HG02884 (cell line): ENCODE data around the gene RETREG2.

Experiments used
- ATAC-seq: cut with Tn5 transposase; IDR thresholded peaks from one replicate; pipeline ENCODE4 v1.9.1; 2021; ENCODE audit warnings: mild to moderate bottlenecking, moderate library complexity; ENCODE audit not compliant: unreplicated experiment

RETREG2 gene

DNA sequence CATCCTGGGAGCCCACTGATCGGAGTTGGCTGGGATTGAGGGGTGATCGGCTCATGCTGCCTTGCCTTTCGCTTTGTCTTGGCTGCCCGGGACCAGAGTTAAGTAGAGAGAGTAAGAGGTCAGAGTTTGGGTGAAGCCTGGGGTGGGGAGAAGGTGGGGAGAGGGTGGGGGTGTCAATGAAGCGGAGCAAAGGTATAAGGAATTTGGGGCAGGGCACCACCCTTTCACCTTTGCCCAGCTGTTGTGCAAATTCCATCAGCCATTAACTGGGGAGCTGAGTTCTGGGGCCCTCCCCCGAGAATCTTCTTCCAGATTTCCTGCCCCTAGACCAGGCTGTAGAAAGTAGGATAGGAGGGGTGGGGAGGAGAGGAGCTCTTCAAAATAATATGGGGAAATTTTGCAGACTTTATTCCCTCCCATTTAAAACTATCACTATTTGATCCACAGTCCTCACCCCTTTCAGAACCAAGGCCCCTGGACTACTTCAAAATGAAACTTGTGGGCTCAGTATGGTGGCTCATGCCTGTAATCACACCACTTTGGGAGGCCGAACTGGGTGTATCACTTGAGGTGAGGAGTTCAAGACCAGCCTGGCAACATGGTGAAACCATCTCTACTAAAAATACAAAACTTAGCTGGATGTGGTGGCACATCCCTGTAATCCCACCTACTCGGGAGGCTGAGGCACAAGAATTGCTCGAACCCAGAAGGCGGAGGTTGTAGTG lies 8.0 kb upstream of the RETREG2 start, which contains the start of gene SLC23A3:
TSS of gene SLC23A3 (minus strand) at position 100 of the 725 bp plus-strand sequence. CDS start at position 55, 45 bp downstream.
- ATAC-seq: no peak

- ATAC-seq: no peak
Observed at GRCh38 chr2:219171231-219171651, 6.8 kb upstream of the RETREG2 start.

- no peak for ATAC-seq
Observed at GRCh38 chr2:219172231-219173154, 5.6 kb upstream of the RETREG2 start.

- no peak for ATAC-seq
Observed at GRCh38 chr2:219173176-219173575, 4.9 kb upstream of the RETREG2 start.

DNA sequence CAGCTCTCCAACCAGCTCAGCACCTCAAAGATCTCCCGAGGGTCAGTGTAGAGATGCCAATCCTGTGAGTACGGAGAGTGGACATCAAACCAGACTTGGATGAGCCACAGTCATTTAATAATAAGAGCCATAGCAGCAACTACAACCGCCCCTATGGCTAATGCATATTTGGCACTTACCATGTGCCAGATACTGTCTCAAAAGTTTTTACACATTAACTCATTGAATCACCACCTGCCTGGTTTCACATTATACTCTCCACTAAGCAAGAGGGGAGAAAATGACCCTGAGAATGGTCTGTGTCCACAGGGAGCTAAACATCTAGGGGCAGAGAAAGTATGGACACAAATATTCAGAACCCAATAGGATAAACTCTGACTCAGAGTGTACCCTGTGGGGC lies 3.9 kb upstream of the RETREG2 start:
- ATAC-seq: no peak

GRCh38 chr2:219174801-219175200 lies 3.3 kb upstream of the RETREG2 start:
- ATAC-seq: no peak

DNA sequence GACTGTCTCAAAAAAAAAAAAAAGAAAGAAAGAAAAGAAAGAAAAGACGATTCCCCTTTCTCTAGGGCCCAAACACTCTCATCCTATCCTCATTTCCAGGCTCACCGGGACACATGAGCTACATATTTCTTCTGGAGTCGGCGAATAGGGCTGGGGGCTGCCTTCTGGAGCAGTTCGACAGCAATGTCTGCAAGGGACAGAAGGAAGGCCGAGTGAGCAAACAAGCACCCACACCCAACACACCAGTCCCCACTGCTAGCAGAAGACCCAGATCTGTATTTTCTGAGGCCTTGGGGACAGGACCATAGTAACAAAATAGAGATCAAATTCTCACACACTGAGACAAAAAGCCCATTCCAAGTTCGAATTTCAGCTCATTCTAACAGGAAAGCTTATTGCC lies 2.6 kb upstream of the RETREG2 start:
- no peak for ATAC-seq

DNA sequence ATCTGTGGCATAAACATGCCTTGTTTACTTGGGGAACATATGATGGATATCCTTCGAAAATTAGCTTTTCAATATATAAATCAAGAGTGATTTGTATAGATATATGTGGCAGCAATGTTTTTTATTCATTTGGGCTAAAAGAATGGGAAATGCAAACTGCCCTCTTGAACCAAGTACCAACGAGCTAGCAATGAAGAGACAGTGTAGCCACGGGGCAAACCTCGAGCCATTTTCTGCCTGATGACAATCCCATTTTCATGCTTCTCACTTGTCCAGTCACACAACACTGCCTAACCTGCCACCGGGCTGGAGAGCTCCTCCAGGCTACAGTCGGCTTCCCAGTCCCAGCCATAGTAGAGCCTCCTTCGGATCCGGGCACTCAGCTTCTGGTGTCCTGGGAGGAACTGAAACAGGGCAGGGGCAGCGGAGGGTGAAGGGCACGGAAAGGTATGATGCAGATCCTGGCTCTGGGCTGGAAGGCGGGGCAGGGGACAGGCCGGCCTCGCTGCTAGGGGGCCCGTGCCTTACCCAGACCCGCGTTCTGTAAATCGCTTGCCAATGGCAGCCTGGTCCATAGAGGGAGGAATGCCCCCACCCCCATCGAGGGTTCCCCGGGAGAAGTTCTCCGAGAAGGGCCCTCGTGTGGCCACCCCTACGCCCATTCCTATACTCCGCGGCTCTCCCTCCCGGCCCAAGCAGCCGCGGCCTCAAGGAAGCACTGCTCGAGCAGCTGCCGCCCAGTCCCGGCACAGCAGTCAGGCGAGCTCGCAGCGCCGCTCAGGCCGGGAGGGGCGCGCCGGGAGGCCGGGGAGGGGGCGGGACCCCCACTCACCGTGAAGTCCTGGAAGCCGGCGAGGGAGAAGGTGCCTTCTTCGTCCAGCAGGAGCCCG lies 1.9 kb upstream of the RETREG2 start:
- peak; percentile 22 for ATAC-seq

- peak; percentile 60 for ATAC-seq
Observed at GRCh38 chr2:219176818-219177551, 1.1 kb upstream of the RETREG2 start, which contains the start of gene CNPPD1. TSS of gene CNPPD1 (minus strand) at chr2:219176925. CDS start at chr2:219176828, 97 bp downstream.

DNA sequence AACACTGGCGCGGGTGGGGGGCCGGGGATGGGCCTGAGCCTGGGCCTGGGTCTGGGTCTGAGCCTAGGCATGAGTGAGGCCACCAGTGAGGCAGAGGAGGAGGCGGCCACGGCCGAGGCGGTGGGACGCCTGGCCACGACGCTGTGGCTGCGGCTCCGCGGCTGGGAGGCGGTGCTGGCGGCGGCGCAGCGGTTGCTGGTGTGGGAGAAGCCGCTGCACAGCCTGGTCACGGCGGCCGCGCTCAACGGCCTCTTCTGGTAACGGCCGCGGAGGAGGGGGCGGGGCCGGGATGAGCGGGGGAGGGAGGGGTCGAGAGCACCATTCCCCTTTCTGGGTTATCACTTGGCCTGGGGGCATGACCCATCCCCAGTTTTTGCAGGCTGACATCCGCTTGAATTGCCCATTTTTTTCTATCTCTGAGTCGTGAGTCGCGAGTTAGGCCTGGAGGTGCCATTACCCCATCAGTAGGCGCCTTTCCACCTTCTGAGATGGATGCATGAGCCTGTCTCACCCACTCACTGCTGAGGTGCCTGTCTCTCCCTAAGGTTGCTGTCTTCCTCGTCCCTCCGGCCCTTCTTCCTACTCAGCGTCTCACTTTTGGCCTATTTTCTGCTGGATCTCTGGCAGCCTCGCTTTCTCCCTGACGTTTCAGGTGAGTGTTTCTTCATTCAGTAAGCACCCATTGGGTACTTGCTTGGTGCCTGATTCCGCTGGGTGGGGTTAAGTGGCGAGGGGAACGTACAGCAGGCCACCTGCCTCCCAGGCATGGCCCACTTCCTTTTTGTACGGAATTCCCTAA lies 501 bp downstream of the RETREG2 start:
- ATAC-seq: peak; percentile 19

DNA sequence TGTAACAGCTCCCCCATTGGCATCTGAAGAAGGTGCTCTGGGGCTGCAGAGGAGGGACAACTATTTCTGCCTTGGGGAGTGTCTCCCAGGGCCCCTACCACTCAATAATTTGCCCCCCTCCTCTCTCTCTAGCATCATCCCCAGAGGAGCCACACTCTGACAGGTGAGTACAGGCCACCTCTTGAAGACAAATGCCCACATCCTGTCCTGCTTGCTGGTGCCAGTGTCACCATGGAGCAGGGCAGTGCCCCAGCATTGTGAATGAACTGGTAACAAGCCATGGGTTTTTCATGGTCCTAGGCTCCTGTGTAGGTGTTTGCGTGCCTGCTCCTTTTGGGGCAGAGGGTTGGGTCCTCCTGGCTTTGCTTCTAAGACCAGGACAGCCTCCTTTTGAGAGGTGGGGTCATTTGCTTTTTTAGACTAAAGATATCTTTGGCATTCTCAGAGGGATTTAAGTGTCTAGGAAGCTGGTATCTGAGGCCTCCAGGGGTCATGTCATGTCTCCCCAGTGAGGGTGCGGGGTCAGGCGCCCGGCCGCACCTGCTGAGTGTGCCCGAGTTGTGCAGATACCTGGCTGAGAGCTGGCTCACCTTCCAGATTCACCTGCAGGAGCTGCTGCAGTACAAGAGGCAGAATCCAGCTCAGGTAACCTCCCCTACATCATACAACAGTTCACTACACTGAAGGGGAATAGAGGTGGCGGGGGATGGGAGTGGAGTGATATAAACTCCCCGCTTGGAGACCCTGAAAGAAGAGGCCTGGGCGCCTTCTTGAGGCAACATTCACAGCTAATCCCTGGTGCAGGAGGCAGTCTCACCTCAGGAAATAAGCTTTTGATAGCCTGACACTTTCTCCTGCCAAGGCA lies 1.8 kb downstream of the RETREG2 start:
- ATAC-seq: no peak

- ATAC-seq: no peak
Observed at GRCh38 chr2:219180961-219181360, 2.9 kb downstream of the RETREG2 start.

- no peak for ATAC-seq
Observed at GRCh38 chr2:219181531-219181930, 3.5 kb downstream of the RETREG2 start.

- ATAC-seq: no peak
Observed at GRCh38 chr2:219182331-219183150, 4.5 kb downstream of the RETREG2 start.

DNA sequence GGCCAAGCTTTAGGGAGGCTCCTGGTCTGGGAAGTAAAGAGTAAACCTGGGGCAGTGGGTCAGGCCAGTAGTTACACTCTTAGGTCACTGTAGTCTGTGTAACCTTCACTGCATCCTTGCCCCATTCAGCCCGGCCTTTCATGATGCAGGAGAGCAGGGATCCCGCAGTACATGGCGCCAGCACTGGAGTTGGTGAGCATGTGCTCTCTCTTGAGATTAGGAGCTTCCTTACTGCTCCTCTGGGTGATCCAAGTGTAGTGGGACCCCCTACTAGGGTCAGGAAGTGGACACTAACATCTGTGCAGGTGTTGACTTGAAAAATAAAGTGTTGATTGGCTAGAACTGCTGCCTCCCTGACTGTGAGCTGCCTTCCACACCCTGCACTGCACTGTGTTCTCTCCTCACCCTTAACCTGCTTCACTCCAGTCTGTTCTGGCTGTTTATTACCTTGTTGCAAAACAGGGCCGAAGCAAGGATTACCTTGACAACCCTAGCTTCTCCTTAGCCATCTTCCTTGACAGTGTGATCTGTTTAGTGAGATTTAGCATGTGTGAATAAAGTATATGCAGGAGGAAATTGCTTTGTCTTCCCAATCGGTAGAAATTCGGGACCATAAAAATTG lies 5.2 kb downstream of the RETREG2 start:
- no peak for ATAC-seq

- no peak for ATAC-seq
Observed at GRCh38 chr2:219184121-219184520, 6.0 kb downstream of the RETREG2 start.
